HEK293 (cell line): ENCODE measurements around the gene MSH2.

Source experiments
- CTCF ChIA-PET: fragments of 350-600 bp; formaldehyde crosslinking; extraction: SDS; loops from one replicate; lab custom pipeline; 2021; ENCODE audit warnings: antibody characterized with exemption; lab: Yijun Ruan, JAX
- POLR2A ChIA-PET: fragments of 300-600 bp; formaldehyde crosslinking; extraction: SDS; loops from one replicate; lab custom pipeline; 2020; ENCODE audit warnings: antibody characterized with exemption, inconsistent platforms; lab: Yijun Ruan, JAX
- H3K27ac ChIP-seq: fragments of 200-500 bp; sonication (Bioruptor generic); 2 replicates; pipeline ENCODE4 v1.5.1; 2014; ENCODE audit warnings: low read depth, low read length, control low read depth, inconsistent platforms; ENCODE audit errors: extremely low read depth
- H3K36me3 ChIP-seq, 2 experiments: fragments of 200-500 bp in 1 of 2; sonication (Bioruptor generic) in 1 of 2; 1 replicate in 1 of 2; 2 replicates in 1 of 2; pipeline ENCODE4 v1.5.1; 2014 to 2017; ENCODE audit warnings: inconsistent platforms in 2 of 2, low read length in 2 of 2; ENCODE audit not compliant: control insufficient read depth in 2 of 2, insufficient read depth in 1 of 2
- H3K4me1 ChIP-seq: fragments of 200-500 bp; sonication (Bioruptor generic); 2 replicates; pipeline ENCODE4 v1.5.1; 2014; ENCODE audit warnings: mild to moderate bottlenecking, low read length, inconsistent platforms; ENCODE audit not compliant: control insufficient read depth, insufficient read depth
- H3K4me3 ChIP-seq: 2 replicates; pipeline ENCODE4 v1.5.1; 2011; ENCODE audit warnings: low read depth, mild to moderate bottlenecking, control low read depth, low read length, moderate library complexity
- H3K9me3 ChIP-seq: fragments of 200-500 bp; sonication (Bioruptor generic); 2 replicates; pipeline ENCODE4 v1.5.1; 2014; ENCODE audit warnings: low read depth, low read length, inconsistent platforms; ENCODE audit not compliant: control insufficient read depth, insufficient read depth
- FEZF1 ChIP-seq: fragments of 450-650 bp; formaldehyde crosslinking; IDR thresholded peaks from 2 replicates; pipeline ENCODE4 v1.5.1; 2016; ENCODE audit warnings: missing biosample characterization, missing genetic modification characterization
- IKZF3 ChIP-seq: fragments of 450-650 bp; IDR thresholded peaks from 2 replicates; pipeline ENCODE4 v1.5.0; 2018; ENCODE audit warnings: missing biosample characterization, mild to moderate bottlenecking, missing genetic modification characterization, moderate library complexity
- KLF16 ChIP-seq: fragments of 450-650 bp; formaldehyde crosslinking; IDR thresholded peaks from 2 replicates; pipeline ENCODE4 v1.5.1; 2017; ENCODE audit warnings: missing biosample characterization, missing genetic modification characterization
- KLF8 ChIP-seq: fragments of 450-650 bp; formaldehyde crosslinking; IDR thresholded peaks from 2 replicates; pipeline ENCODE4 v1.5.1; 2016; ENCODE audit warnings: missing biosample characterization, missing genetic modification characterization
- MEIS1 ChIP-seq: sonication (generic); formaldehyde crosslinking; IDR thresholded peaks from 2 replicates; pipeline ENCODE4 v1.8.1; 2022; ENCODE audit warnings: missing genetic modification reagents, mild to moderate bottlenecking, borderline replicate concordance
- ZNF133 ChIP-seq: fragments of 450-650 bp; formaldehyde crosslinking; IDR thresholded peaks from 2 replicates; pipeline ENCODE4 v1.5.1; 2016; ENCODE audit warnings: missing biosample characterization, missing genetic modification characterization
- ZNF211 ChIP-seq: fragments of 450-650 bp; formaldehyde crosslinking; IDR thresholded peaks from 2 replicates; pipeline ENCODE4 v1.5.1; 2016; ENCODE audit warnings: low read depth, missing biosample characterization, missing genetic modification characterization
- ZNF223 ChIP-seq: fragments of 450-650 bp; formaldehyde crosslinking; IDR thresholded peaks from 2 replicates; pipeline ENCODE4 v1.5.1; 2016; ENCODE audit warnings: missing biosample characterization, missing genetic modification characterization
- ZNF26 ChIP-seq: fragments of 450-650 bp; formaldehyde crosslinking; IDR thresholded peaks from 2 replicates; pipeline ENCODE4 v1.5.1; 2016; ENCODE audit warnings: missing biosample characterization, missing genetic modification characterization
- ZNF394 ChIP-seq: fragments of 450-650 bp; formaldehyde crosslinking; IDR thresholded peaks from 2 replicates; pipeline ENCODE4 v1.5.1; 2016; ENCODE audit warnings: missing biosample characterization, missing genetic modification characterization, mild to moderate bottlenecking, moderate library complexity, borderline replicate concordance
- ZNF510 ChIP-seq: fragments of 450-650 bp; formaldehyde crosslinking; IDR thresholded peaks from 2 replicates; pipeline ENCODE4 v1.5.1; 2018; ENCODE audit warnings: mild to moderate bottlenecking, missing genetic modification characterization, missing biosample characterization; ENCODE audit not compliant: insufficient replicate concordance
- ZNF585B ChIP-seq: fragments of 450-650 bp; formaldehyde crosslinking; IDR thresholded peaks from 2 replicates; pipeline ENCODE4 v1.5.1; 2016; ENCODE audit warnings: missing biosample characterization, missing genetic modification characterization
- ZNF621 ChIP-seq: fragments of 450-650 bp; formaldehyde crosslinking; IDR thresholded peaks from 2 replicates; pipeline ENCODE4 v1.5.1; 2017; ENCODE audit warnings: missing biosample characterization, missing genetic modification characterization
- ZNF626 ChIP-seq: fragments of 450-650 bp; sonication (Bioruptor Pico); formaldehyde crosslinking; IDR thresholded peaks from 2 replicates; pipeline ENCODE4 v1.5.1; 2018; ENCODE audit warnings: missing biosample characterization, missing genetic modification characterization, inconsistent platforms
- ZNF664 ChIP-seq: fragments of 450-650 bp; formaldehyde crosslinking; IDR thresholded peaks from 2 replicates; pipeline ENCODE4 v1.5.1; 2016; ENCODE audit warnings: missing biosample characterization, missing genetic modification characterization
- ZNF776 ChIP-seq: fragments of 450-650 bp; formaldehyde crosslinking; IDR thresholded peaks from 2 replicates; pipeline ENCODE4 v1.5.0; 2017; ENCODE audit warnings: missing biosample characterization, missing genetic modification characterization, borderline replicate concordance
- ZNF777 ChIP-seq: fragments of 450-650 bp; formaldehyde crosslinking; IDR thresholded peaks from 2 replicates; pipeline ENCODE4 v1.5.1; 2017; ENCODE audit warnings: missing biosample characterization, missing genetic modification characterization, borderline replicate concordance
- ZSCAN18 ChIP-seq: fragments of 450-650 bp; formaldehyde crosslinking; IDR thresholded peaks from 2 replicates; pipeline ENCODE4 v1.5.1; 2016; ENCODE audit warnings: missing biosample characterization, missing genetic modification characterization
- ZXDB ChIP-seq: fragments of 450-650 bp; formaldehyde crosslinking; IDR thresholded peaks from 2 replicates; pipeline ENCODE4 v1.5.1; 2016; ENCODE audit warnings: missing biosample characterization, missing genetic modification characterization
- TF ChIP-seq, protein P1 (sequence below): fragments of 450-650 bp; formaldehyde crosslinking; IDR thresholded peaks from 2 replicates; pipeline ENCODE4 v1.5.1; 2016; ENCODE audit warnings: missing biosample characterization, missing genetic modification characterization
- TF ChIP-seq, protein P2 (sequence below): fragments of 450-650 bp; formaldehyde crosslinking; IDR thresholded peaks from 2 replicates; pipeline ENCODE4 v1.5.1; 2017; ENCODE audit warnings: missing biosample characterization, missing genetic modification characterization
- TF ChIP-seq, protein P3 (sequence below): fragments of 450-650 bp; formaldehyde crosslinking; IDR thresholded peaks from 2 replicates; pipeline ENCODE4 v1.5.1; 2016; ENCODE audit warnings: missing biosample characterization, missing genetic modification characterization

The MSH2 gene

GRCh38 chr2:47456851-47457250 is 53.9 kb downstream of the MSH2 start:
- no peak overlapping the region for H3K4me3 ChIP-seq
- no peaks in the 10 kb centered on the region for H3K9me3 ChIP-seq
- CTCF ChIA-PET, result no interaction called here
- POLR2A ChIA-PET, result no interaction called here
- no peak overlapping the region for H3K27ac ChIP-seq
- peaks cover 9 to 11% of the 10 kb centered on the region in 2 experiments for H3K36me3 ChIP-seq
- no peaks in the 10 kb centered on the region for H3K4me1 ChIP-seq
- TF ChIP-seq ZNF223 (tag by site-specific recombination) (no peak), ZNF26 (tag by site-specific recombination) (no peak), ZSCAN18 (tag by site-specific recombination) (no peak), IKZF3 (tag by site-specific recombination) (no peak), ZNF776 (tag by site-specific recombination) (no peak), ZNF777 (no peak), ZNF211 (tag by site-specific recombination) (no peak), ZNF621 (no peak), KLF16 (tag by site-specific recombination) (no peak), FEZF1 (no peak), ZNF626 (tag by site-specific recombination) (no peak), KLF8 (tag by site-specific recombination) (no peak)
- TF ChIP-seq, protein P1, sequence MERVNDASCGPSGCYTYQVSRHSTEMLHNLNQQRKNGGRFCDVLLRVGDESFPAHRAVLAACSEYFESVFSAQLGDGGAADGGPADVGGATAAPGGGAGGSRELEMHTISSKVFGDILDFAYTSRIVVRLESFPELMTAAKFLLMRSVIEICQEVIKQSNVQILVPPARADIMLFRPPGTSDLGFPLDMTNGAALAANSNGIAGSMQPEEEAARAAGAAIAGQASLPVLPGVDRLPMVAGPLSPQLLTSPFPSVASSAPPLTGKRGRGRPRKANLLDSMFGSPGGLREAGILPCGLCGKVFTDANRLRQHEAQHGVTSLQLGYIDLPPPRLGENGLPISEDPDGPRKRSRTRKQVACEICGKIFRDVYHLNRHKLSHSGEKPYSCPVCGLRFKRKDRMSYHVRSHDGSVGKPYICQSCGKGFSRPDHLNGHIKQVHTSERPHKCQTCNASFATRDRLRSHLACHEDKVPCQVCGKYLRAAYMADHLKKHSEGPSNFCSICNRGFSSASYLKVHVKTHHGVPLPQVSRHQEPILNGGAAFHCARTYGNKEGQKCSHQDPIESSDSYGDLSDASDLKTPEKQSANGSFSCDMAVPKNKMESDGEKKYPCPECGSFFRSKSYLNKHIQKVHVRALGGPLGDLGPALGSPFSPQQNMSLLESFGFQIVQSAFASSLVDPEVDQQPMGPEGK (tag by site-specific recombination), result no peak
- TF ChIP-seq, protein P2, sequence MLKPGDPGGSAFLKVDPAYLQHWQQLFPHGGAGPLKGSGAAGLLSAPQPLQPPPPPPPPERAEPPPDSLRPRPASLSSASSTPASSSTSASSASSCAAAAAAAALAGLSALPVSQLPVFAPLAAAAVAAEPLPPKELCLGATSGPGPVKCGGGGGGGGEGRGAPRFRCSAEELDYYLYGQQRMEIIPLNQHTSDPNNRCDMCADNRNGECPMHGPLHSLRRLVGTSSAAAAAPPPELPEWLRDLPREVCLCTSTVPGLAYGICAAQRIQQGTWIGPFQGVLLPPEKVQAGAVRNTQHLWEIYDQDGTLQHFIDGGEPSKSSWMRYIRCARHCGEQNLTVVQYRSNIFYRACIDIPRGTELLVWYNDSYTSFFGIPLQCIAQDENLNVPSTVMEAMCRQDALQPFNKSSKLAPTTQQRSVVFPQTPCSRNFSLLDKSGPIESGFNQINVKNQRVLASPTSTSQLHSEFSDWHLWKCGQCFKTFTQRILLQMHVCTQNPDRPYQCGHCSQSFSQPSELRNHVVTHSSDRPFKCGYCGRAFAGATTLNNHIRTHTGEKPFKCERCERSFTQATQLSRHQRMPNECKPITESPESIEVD (tag by site-specific recombination), result no peak

- H3K9me3 ChIP-seq, result no peaks in the 10 kb centered on the region
- peaks cover 11% of the 10 kb centered on the region in 2 experiments for H3K36me3 ChIP-seq
- no peak overlapping the region for H3K27ac ChIP-seq
- TF ChIP-seq MEIS1 (CRISPR knock-in tag) (no peak), ZNF133 (no peak), ZNF394 (tag by site-specific recombination) (no peak), ZXDB (tag by site-specific recombination) (no peak), ZNF664 (tag by site-specific recombination) (no peak), ZNF510 (no peak), ZNF585B (tag by site-specific recombination) (no peak)
- TF ChIP-seq, protein P3, sequence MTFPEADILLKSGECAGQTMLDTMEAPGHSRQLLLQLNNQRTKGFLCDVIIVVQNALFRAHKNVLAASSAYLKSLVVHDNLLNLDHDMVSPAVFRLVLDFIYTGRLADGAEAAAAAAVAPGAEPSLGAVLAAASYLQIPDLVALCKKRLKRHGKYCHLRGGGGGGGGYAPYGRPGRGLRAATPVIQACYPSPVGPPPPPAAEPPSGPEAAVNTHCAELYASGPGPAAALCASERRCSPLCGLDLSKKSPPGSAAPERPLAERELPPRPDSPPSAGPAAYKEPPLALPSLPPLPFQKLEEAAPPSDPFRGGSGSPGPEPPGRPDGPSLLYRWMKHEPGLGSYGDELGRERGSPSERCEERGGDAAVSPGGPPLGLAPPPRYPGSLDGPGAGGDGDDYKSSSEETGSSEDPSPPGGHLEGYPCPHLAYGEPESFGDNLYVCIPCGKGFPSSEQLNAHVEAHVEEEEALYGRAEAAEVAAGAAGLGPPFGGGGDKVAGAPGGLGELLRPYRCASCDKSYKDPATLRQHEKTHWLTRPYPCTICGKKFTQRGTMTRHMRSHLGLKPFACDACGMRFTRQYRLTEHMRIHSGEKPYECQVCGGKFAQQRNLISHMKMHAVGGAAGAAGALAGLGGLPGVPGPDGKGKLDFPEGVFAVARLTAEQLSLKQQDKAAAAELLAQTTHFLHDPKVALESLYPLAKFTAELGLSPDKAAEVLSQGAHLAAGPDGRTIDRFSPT (tag by site-specific recombination), result no peak
- no peaks in the 10 kb centered on the region for H3K4me1 ChIP-seq
- CTCF ChIA-PET, result interaction anchor here (0.7 kb wide), 1 partner anchor 142 kb away, joined by 4 read pairs; no protein-coding TSS in a partner anchor
- POLR2A ChIA-PET, result no interaction called here
- no peak overlapping the region for H3K4me3 ChIP-seq
Observed at GRCh38 chr2:47457268-47457667, 54.3 kb downstream of the MSH2 start.
